A549 (cell line): ENCODE data around the gene IQCE. TPM values are rescaled to one million over a fixed set of nuclear protein-coding genes. Genes with fewer than 3 reads are reported as not detected.

Experiments used
- ATAC-seq, 2 experiments: fragments of 200-7000 bp in 1 of 2; fragments of >200 bp in 1 of 2; cut with Nextera tagmentation in 1 of 2; cut with Tn5 transposase in 1 of 2; 3 replicates each; pipeline versions ENCODE4 v1.8.0 to v1.9.1; 2018 to 2020; ENCODE audit warnings: mild to moderate bottlenecking in 1 of 2, moderate library complexity in 1 of 2
- CTCF ChIA-PET: fragments of 300-600 bp; sonication (Branson Sonifier 250); formaldehyde crosslinking; extraction: SDS; loops from one replicate; lab custom pipeline; 2021; ENCODE audit warnings: antibody characterized with exemption, inconsistent platforms; lab: Yijun Ruan, JAX
- POLR2A ChIA-PET: fragments of 350-600 bp; formaldehyde crosslinking; extraction: SDS; loops from one replicate; lab custom pipeline; 2021; ENCODE audit warnings: antibody characterized with exemption, inconsistent platforms; lab: Yijun Ruan, JAX
- DNase-seq, 2 experiments: peaks; one replicate each; pipeline versions ENCODE4 v3.0.0 to v3.0.0-alpha.2; 2011 to 2016; ENCODE audit warnings: low read depth in 1 of 2, low spot score in 1 of 2
- FAIRE-seq: peaks from 2 replicates; lab custom pipeline; 2011; peaks lifted over from hg19 to GRCh38; lab: Jason Lieb, UNC
- H3K27ac ChIP-seq, 2 experiments: fragments of >200 bp; sonication (Bioruptor Twin); formaldehyde crosslinking; 3 replicates each; pipeline ENCODE4 v1.5.1; 2016 to 2017
- H3K4me1 ChIP-seq: fragments of >200 bp; sonication (Bioruptor Twin); formaldehyde crosslinking; 3 replicates; pipeline ENCODE4 v1.6.1; 2016
- H3K4me2 ChIP-seq: fragments of >200 bp; sonication (Bioruptor Twin); formaldehyde crosslinking; 3 replicates; pipeline ENCODE4 v1.6.1; 2016
- H3K4me3 ChIP-seq: fragments of >200 bp; sonication (Bioruptor Twin); formaldehyde crosslinking; 3 replicates; pipeline ENCODE4 v1.5.1; 2016
- H3K9me3 ChIP-seq: fragments of >200 bp; sonication (Bioruptor Twin); formaldehyde crosslinking; 3 replicates; pipeline ENCODE4 v1.6.1; 2016
- BHLHE40 ChIP-seq: IDR thresholded peaks from 2 replicates; pipeline ENCODE4 v1.6.1; 2012; ENCODE audit warnings: low read depth, low read length, inconsistent platforms
- CBX8 ChIP-seq: fragments of 200-600 bp; sonication (generic); IDR thresholded peaks from 2 replicates; pipeline ENCODE4 v1.6.1; 2016
- CEBPB ChIP-seq, 2 experiments: fragments of >200 bp in 1 of 2; sonication (Bioruptor Twin) in 1 of 2; formaldehyde crosslinking in 1 of 2; IDR thresholded peaks; 2 replicates each; pipeline ENCODE4 v1.6.1; 2012 to 2016
- E2F6 ChIP-seq: IDR thresholded peaks from 2 replicates; pipeline ENCODE4 v1.6.1; 2012; ENCODE audit warnings: low read depth, borderline replicate concordance
- EHMT2 ChIP-seq: fragments of 200-600 bp; sonication (generic); IDR thresholded peaks from 2 replicates; pipeline ENCODE4 v1.6.1; 2016; ENCODE audit warnings: antibody characterized with exemption, low read depth, mild to moderate bottlenecking, moderate library complexity
- EP300 ChIP-seq, 2 experiments: fragments of >200 bp; sonication (Bioruptor Twin); formaldehyde crosslinking; IDR thresholded peaks; 2 replicates in 1 of 2; 3 replicates in 1 of 2; pipeline ENCODE4 v1.6.1; 2016 to 2017
- FOSB ChIP-seq: fragments of 250-450 bp; sonication (Bioruptor Pico); IDR thresholded peaks from 2 replicates; pipeline ENCODE4 v1.5.0; 2020; ENCODE audit warnings: mild to moderate bottlenecking, moderate library complexity
- FOXS1 ChIP-seq: fragments of 250-450 bp; sonication (Bioruptor Pico); IDR thresholded peaks from 2 replicates; pipeline ENCODE4 v1.5.0; 2020; ENCODE audit warnings: mild to moderate bottlenecking, moderate library complexity
- HEYL ChIP-seq: fragments of 250-450 bp; sonication (Bioruptor Pico); IDR thresholded peaks from 2 replicates; pipeline ENCODE4 v1.8.0; 2021; ENCODE audit warnings: mild to moderate bottlenecking, moderate library complexity
- HOXB13 ChIP-seq: fragments of 250-450 bp; sonication (Bioruptor Pico); IDR thresholded peaks from 2 replicates; pipeline ENCODE4 v1.5.0; 2020; ENCODE audit warnings: low read depth, mild to moderate bottlenecking, moderate library complexity
- JUNB ChIP-seq: fragments of >200 bp; sonication (Bioruptor Twin); formaldehyde crosslinking; IDR thresholded peaks from 2 replicates; pipeline ENCODE4 v1.6.1; 2016
- KDM1A ChIP-seq: fragments of 200-600 bp; sonication (generic); IDR thresholded peaks from 2 replicates; pipeline ENCODE4 v1.6.1; 2016; ENCODE audit warnings: low read depth, mild to moderate bottlenecking
- MAZ ChIP-seq: fragments of 150-350 bp; IDR thresholded peaks from 2 replicates; pipeline ENCODE4 v1.6.1; 2014; ENCODE audit warnings: antibody characterized with exemption, low read depth, low read length, borderline replicate concordance
- MYC ChIP-seq: IDR thresholded peaks from 2 replicates; pipeline ENCODE4 v1.6.1; 2012; ENCODE audit warnings: mild to moderate bottlenecking, inconsistent platforms, low read length, improper control_type of control experiment, borderline replicate concordance
- NFE2L2 ChIP-seq: fragments of 150-350 bp; conservative IDR thresholded peaks from 2 replicates; pipeline ENCODE4 v1.6.1; 2014; ENCODE audit warnings: low read length
- NPAS2 ChIP-seq: fragments of 250-450 bp; sonication (Bioruptor Pico); IDR thresholded peaks from 2 replicates; pipeline ENCODE4 v1.8.0; 2022; ENCODE audit warnings: mild to moderate bottlenecking, moderate library complexity, borderline replicate concordance
- NR3C1 ChIP-seq: fragments of >200 bp; sonication (Bioruptor Twin); formaldehyde crosslinking; IDR thresholded peaks from 3 replicates; pipeline ENCODE4 v1.6.1; 2017
- RARB ChIP-seq: fragments of 250-450 bp; sonication (Bioruptor Pico); IDR thresholded peaks from 2 replicates; pipeline ENCODE4 v1.8.0; 2021; ENCODE audit warnings: mild to moderate bottlenecking, moderate library complexity
- RCOR1 ChIP-seq: fragments of 150-350 bp; IDR thresholded peaks from 2 replicates; pipeline ENCODE4 v1.6.1; 2014; ENCODE audit warnings: antibody characterized with exemption, low read length, low read depth
- RFX5 ChIP-seq: fragments of 450-650 bp; IDR thresholded peaks from 2 replicates; pipeline ENCODE4 v1.7.1; 2014; ENCODE audit warnings: antibody characterized with exemption, mild to moderate bottlenecking, moderate library complexity
- SREBF2 ChIP-seq: fragments of 450-650 bp; IDR thresholded peaks from 2 replicates; pipeline ENCODE4 v1.6.1; 2014; ENCODE audit warnings: mild to moderate bottlenecking, moderate library complexity
- TP53 ChIP-seq: fragments of 250-450 bp; sonication (Bioruptor Pico); IDR thresholded peaks from 2 replicates; pipeline ENCODE4 v1.5.0; 2021; ENCODE audit warnings: mild to moderate bottlenecking, moderate library complexity
- ZFP36 ChIP-seq: fragments of 450-650 bp; IDR thresholded peaks from 2 replicates; pipeline ENCODE4 v1.6.1; 2014; ENCODE audit warnings: borderline replicate concordance; ENCODE audit not compliant: partially characterized antibody
- WGBS: methylation state at CpG from one replicate; pipeline ENCODE4 v1.1.6; 2017; ENCODE audit errors: missing lambda C conversion rate; 5-methylcytosine and 5-hydroxymethylcytosine counted together
- polyA plus RNA-seq, 4 experiments: library from polyadenylated mRNA; depleted of rRNA in 3 of 4; stranded (reverse); fragments of >200 nt; fragmentation: RNase III in 1 of 4; extraction: RNeasy Plus Mini Kit Qiagen cat#74134 plus additional on column Dnase treatment in 1 of 4; gene quantifications; 2 replicates in 3 of 4; 3 replicates in 1 of 4; pipeline ENCODE4 v1.2.3, GENCODE V29; 2011 to 2017
- TF ChIP-seq, protein P1 (sequence below): fragments of 250-450 bp; sonication (Bioruptor Pico); IDR thresholded peaks from 2 replicates; pipeline ENCODE4 v1.5.0; 2021; ENCODE audit warnings: mild to moderate bottlenecking, moderate library complexity, borderline replicate concordance
- TF ChIP-seq, protein P2 (sequence below): IDR thresholded peaks from 2 replicates; pipeline ENCODE4 v1.6.1; 2012
- TF ChIP-seq, protein P3 (sequence below): IDR thresholded peaks from 2 replicates; pipeline ENCODE4 v1.6.1; 2012

The IQCE gene
- polyA plus RNA-seq, 2 of the 4 experiments (the other 2 are of a cell fraction): 10.6 to 13.0 TPM

GRCh38 chr7:2595258-2595860 lies 36.6 kb downstream of the IQCE start:
- TF ChIP-seq TP53 (CRISPR knock-in tag) (no peak), CBX8 (no peak), EHMT2 (no peak), NR3C1 (no peak), JUNB (no peak), FOSB (CRISPR knock-in tag) (no peak), KDM1A (no peak), HOXB13 (no peak), MYC (no peak), CEBPB (IDR thresholded peaks at IDR 0.05) (no peak), HEYL (CRISPR knock-in tag) (no peak), SREBF2 (no peak)
- TF ChIP-seq, protein P1, sequence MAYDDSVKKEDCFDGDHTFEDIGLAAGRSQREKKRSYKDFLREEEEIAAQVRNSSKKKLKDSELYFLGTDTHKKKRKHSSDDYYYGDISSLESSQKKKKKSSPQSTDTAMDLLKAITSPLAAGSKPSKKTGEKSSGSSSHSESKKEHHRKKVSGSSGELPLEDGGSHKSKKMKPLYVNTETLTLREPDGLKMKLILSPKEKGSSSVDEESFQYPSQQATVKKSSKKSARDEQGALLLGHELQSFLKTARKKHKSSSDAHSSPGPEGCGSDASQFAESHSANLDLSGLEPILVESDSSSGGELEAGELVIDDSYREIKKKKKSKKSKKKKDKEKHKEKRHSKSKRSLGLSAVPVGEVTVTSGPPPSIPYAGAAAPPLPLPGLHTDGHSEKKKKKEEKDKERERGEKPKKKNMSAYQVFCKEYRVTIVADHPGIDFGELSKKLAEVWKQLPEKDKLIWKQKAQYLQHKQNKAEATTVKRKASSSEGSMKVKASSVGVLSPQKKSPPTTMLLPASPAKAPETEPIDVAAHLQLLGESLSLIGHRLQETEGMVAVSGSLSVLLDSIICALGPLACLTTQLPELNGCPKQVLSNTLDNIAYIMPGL (CRISPR knock-in tag): no peak
- WGBS: 92% methylated on average over 24 of the region's 27 CpGs
- ATAC-seq (no peak), FAIRE-seq (no peak), DNase-seq (no peak)
- Histone ChIP-seq H3K4me2 (no peak overlapping the region), H3K4me3 (no peak overlapping the region), H3K9me3 (no peaks in the 10 kb centered on the region), H3K4me1 (no peaks in the 10 kb centered on the region), H3K27ac (no peak overlapping the region)
- CTCF ChIA-PET: interaction anchor here (1.3 to 1.5 kb wide), 2 partner anchors 14 to 125 kb away, joined by 3 read pairs; no protein-coding TSS in a partner anchor
- POLR2A ChIA-PET: no interaction called here

GRCh38 chr7:2596464-2597272 lies 37.9 kb downstream of the IQCE start:
- TF ChIP-seq, protein P2, sequence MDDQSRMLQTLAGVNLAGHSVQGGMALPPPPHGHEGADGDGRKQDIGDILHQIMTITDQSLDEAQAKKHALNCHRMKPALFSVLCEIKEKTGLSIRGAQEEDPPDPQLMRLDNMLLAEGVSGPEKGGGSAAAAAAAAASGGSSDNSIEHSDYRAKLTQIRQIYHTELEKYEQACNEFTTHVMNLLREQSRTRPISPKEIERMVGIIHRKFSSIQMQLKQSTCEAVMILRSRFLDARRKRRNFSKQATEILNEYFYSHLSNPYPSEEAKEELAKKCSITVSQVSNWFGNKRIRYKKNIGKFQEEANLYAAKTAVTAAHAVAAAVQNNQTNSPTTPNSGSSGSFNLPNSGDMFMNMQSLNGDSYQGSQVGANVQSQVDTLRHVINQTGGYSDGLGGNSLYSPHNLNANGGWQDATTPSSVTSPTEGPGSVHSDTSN: no peak
- TF ChIP-seq RFX5 (no peak), HEYL (CRISPR knock-in tag) (no peak), BHLHE40 (no peak), MAZ (no peak), FOXS1 (CRISPR knock-in tag) (no peak), FOSB (CRISPR knock-in tag) (no peak), RARB (CRISPR knock-in tag) (no peak), NFE2L2 (no peak), EP300 (IDR thresholded peaks at IDR 0.05) (no peak), NPAS2 (CRISPR knock-in tag) (no peak), ZFP36 (no peak), E2F6 (no peak), RCOR1 (no peak), TP53 (CRISPR knock-in tag) (no peak), CEBPB (IDR thresholded peaks at IDR 0.05) (no peak), KDM1A (no peak)
- TF ChIP-seq, protein P3, sequence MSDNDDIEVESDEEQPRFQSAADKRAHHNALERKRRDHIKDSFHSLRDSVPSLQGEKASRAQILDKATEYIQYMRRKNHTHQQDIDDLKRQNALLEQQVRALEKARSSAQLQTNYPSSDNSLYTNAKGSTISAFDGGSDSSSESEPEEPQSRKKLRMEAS: no peak
- ChIA-PET POLR2A (no interaction called here), CTCF (interaction anchor here (0.6 to 1.0 kb wide), 4 partner anchors 12 to 128 kb away, joined by 3 to 4 read pairs (median 3); no protein-coding TSS in a partner anchor)
- Histone ChIP-seq H3K4me1 (no peaks in the 10 kb centered on the region), H3K4me3 (no peak overlapping the region), H3K9me3 (no peaks in the 10 kb centered on the region), H3K4me2 (no peak overlapping the region), H3K27ac (no peak overlapping the region)
- WGBS: 93% methylated on average over 22 of the region's 22 CpGs
- ATAC-seq (no peak), FAIRE-seq (no peak), DNase-seq (no peak)
